HepG2 (cell line): ENCODE measurements around the gene RBM23. TPM values are rescaled to one million over a fixed set of nuclear protein-coding genes. Genes with fewer than 3 reads are reported as not detected.

Experiments
- AHR ChIP-seq: IDR thresholded peaks from 2 replicates; pipeline ENCODE4 v1.6.1; 2018; ENCODE audit warnings: missing genetic modification reagents, missing compliant biosample characterization
- ARNT ChIP-seq: fragments of 450-650 bp; IDR thresholded peaks from 2 replicates; pipeline ENCODE4 v1.6.1; 2017
- ATF4 ChIP-seq, 2 experiments: fragments of 450-650 bp in 1 of 2; sonication (generic) in 1 of 2; formaldehyde crosslinking; IDR thresholded peaks; 2 replicates each; pipeline versions ENCODE4 v1.5.0 to v1.8.0; 2020 to 2022; ENCODE audit warnings: mild to moderate bottlenecking in 1 of 2, missing genetic modification reagents in 1 of 2
- BRF2 ChIP-seq: sonication (generic); formaldehyde crosslinking; IDR thresholded peaks from 2 replicates; pipeline ENCODE4 v1.8.1; 2022; ENCODE audit warnings: mild to moderate bottlenecking, missing genetic modification reagents
- CAMTA2 ChIP-seq: sonication (generic); formaldehyde crosslinking; IDR thresholded peaks from 2 replicates; pipeline ENCODE4 v1.4.0; 2020; ENCODE audit warnings: mild to moderate bottlenecking, missing genetic modification reagents, borderline replicate concordance
- JUNB ChIP-seq: sonication (generic); formaldehyde crosslinking; IDR thresholded peaks from 2 replicates; pipeline ENCODE4 v1.8.0; 2022; ENCODE audit warnings: missing genetic modification reagents, mild to moderate bottlenecking, borderline replicate concordance
- NR2F6 ChIP-seq, 2 experiments: IDR thresholded peaks; 2 replicates each; pipeline ENCODE4 v1.6.1; 2016; ENCODE audit warnings: antibody characterized with exemption in 1 of 2, mild to moderate bottlenecking in 1 of 2
- TMF1 ChIP-seq: sonication (generic); formaldehyde crosslinking; IDR thresholded peaks from 2 replicates; pipeline ENCODE4 v1.8.1; 2022; ENCODE audit warnings: low read depth, missing genetic modification reagents
- YEATS2 ChIP-seq: sonication (generic); formaldehyde crosslinking; IDR thresholded peaks from 2 replicates; pipeline ENCODE4 v1.4.0; 2020; ENCODE audit warnings: missing genetic modification reagents, borderline replicate concordance
- ZBTB42 ChIP-seq: sonication (generic); formaldehyde crosslinking; IDR thresholded peaks from 2 replicates; pipeline ENCODE4 v1.5.0; 2020; ENCODE audit warnings: mild to moderate bottlenecking, missing genetic modification reagents
- ZBTB49 ChIP-seq: sonication (generic); formaldehyde crosslinking; IDR thresholded peaks from 2 replicates; pipeline ENCODE4 v1.4.0; 2020; ENCODE audit warnings: missing genetic modification reagents, borderline replicate concordance
- ZEB1 ChIP-seq: IDR thresholded peaks from 2 replicates; pipeline ENCODE4 v1.6.1; 2012; ENCODE audit warnings: mild to moderate bottlenecking, low read depth, inconsistent platforms; ENCODE audit not compliant: insufficient replicate concordance
- ZHX2 ChIP-seq, 2 experiments: sonication (generic) in 1 of 2; formaldehyde crosslinking in 1 of 2; IDR thresholded peaks; 2 replicates each; pipeline versions ENCODE4 v1.6.1 to v1.9.0; 2014 to 2022; ENCODE audit warnings: antibody characterized with exemption in 1 of 2, borderline replicate concordance in 1 of 2, inconsistent platforms in 1 of 2, low read depth in 1 of 2, missing genetic modification reagents in 1 of 2
- ZNF138 ChIP-seq: sonication (generic); formaldehyde crosslinking; IDR thresholded peaks from 2 replicates; pipeline ENCODE4 v1.5.0; 2020; ENCODE audit warnings: mild to moderate bottlenecking, low read depth, missing genetic modification reagents
- ZNF180 ChIP-seq: sonication (generic); formaldehyde crosslinking; IDR thresholded peaks from 2 replicates; pipeline ENCODE4 v1.4.0; 2020; ENCODE audit warnings: low read depth, missing genetic modification reagents, borderline replicate concordance
- ZNF672 ChIP-seq: sonication (generic); formaldehyde crosslinking; IDR thresholded peaks from 2 replicates; pipeline ENCODE4 v1.8.1; 2022; ENCODE audit warnings: missing genetic modification reagents
- ZNF768 ChIP-seq: sonication (generic); formaldehyde crosslinking; IDR thresholded peaks from 2 replicates; pipeline ENCODE4 v1.4.0; 2020; ENCODE audit warnings: missing genetic modification reagents
- ZNF816 ChIP-seq: sonication (generic); formaldehyde crosslinking; IDR thresholded peaks from 2 replicates; pipeline ENCODE4 v1.8.0; 2022; ENCODE audit warnings: missing genetic modification reagents, mild to moderate bottlenecking, borderline replicate concordance
- polyA plus RNA-seq, 8 experiments: library from polyadenylated mRNA; depleted of rRNA in 3 of 8; stranded (reverse) in 7 of 8; unstranded in 1 of 8; fragments of >200 nt; fragmentation: Illumina TruSeq in 4 of 8; extraction: Trizol in 4 of 8; gene quantifications; 2 replicates each; pipeline versions ENCODE4 v1.2.1 to v1.2.3, GENCODE V29; 2011 to 2016; ENCODE audit warnings: low read depth in 4 of 8, missing spikeins in 1 of 8, mixed read lengths in 1 of 8; ENCODE audit not compliant: insufficient read depth in 1 of 8
- total RNA-seq, 5 experiments: library from RNA; depleted of rRNA; stranded (reverse); fragments of >200 nt; fragmentation: Illumina TruSeq; extraction: Trizol; gene quantifications; 2 replicates each; pipeline ENCODE4 v1.2.3, GENCODE V29; 2016; ENCODE audit warnings: low read depth in 1 of 5

RBM23 gene
- total and polyA plus RNA-seq, 2 of the 13 experiments (the other 11 are each of a cell fraction or from before 2014, with no cell fraction given) = 1.5 to 2.1 TPM

GRCh38 chr14:22872033-22872832, 46.7 kb downstream of the RBM23 start (continued):
- TF ChIP-seq ATF4 (CRISPR knock-in tag; IDR thresholded peaks at IDR 0.05) = peak in 1 of 2 experiments; percentile 51; a peak in 1 of 4 replicates
- TF ChIP-seq NR2F6 (IDR thresholded peaks at IDR 0.05) = no peak
- peak; percentile 52; the same call in 1 of the 2 replicates for TF ChIP-seq NR2F6 (CRISPR knock-in tag; IDR thresholded peaks at IDR 0.05)
- TF ChIP-seq AHR (CRISPR knock-in tag) = no peak
- no peak for TF ChIP-seq TMF1 (CRISPR knock-in tag)
- peak; percentile 62 for TF ChIP-seq ZBTB42 (CRISPR knock-in tag)
- peak; percentile 61 for TF ChIP-seq YEATS2 (CRISPR knock-in tag)
- no peak for TF ChIP-seq ZNF672
- TF ChIP-seq ZNF180 (CRISPR knock-in tag) = no peak
- TF ChIP-seq ZNF768 (CRISPR knock-in tag) = 0 out of 2 replicates have a peak, but pooled peaks have one; percentile 7
- TF ChIP-seq ZNF816 = no peak; the same call in 1 of the 2 replicates
- no peak for TF ChIP-seq BRF2 (CRISPR knock-in tag)
- no peak for TF ChIP-seq ZNF138
- peak; percentile 72 for TF ChIP-seq ZEB1
- TF ChIP-seq CAMTA2 = 0 out of 2 replicates have a peak, but pooled peaks have one; percentile 55
- TF ChIP-seq ZBTB49 = no peak
- no peak for TF ChIP-seq JUNB (CRISPR knock-in tag)
- 0 out of 2 replicates have a peak, but pooled peaks have one; percentile 43 for TF ChIP-seq ZHX2 (IDR thresholded peaks at IDR 0.05; ENCODE audit: low read depth)
- TF ChIP-seq ZHX2 (CRISPR knock-in tag; IDR thresholded peaks at IDR 0.05; ENCODE audit: borderline replicate concordance) = 0 out of 2 replicates have a peak, but pooled peaks have one; percentile 14
- no peak for TF ChIP-seq ARNT
